Muscle of back (tissue), 11 donors: Measurements from ENCODE around the gene NRF1. TPM values are rescaled to one million over a fixed set of nuclear protein-coding genes. Genes with fewer than 3 reads are reported as not detected.

Experiments used
- DNase-seq, 3 donors: peaks; one replicate each; pipeline versions ENCODE4 v3.0.0 to v3.0.0-alpha.2; 2013
- polyA plus RNA-seq, 10 donors: library from polyadenylated mRNA; unstranded; fragments of 120-200 nt; gene quantifications; one replicate each; pipeline ENCODE4 v1.2.1, GENCODE V29; 2013; ENCODE audit not compliant: insufficient read length in 10 of 10

NRF1 gene
- polyA plus RNA-seq, 10 donors: 11.1 to 17.3 (median 13.4) TPM

DNA sequence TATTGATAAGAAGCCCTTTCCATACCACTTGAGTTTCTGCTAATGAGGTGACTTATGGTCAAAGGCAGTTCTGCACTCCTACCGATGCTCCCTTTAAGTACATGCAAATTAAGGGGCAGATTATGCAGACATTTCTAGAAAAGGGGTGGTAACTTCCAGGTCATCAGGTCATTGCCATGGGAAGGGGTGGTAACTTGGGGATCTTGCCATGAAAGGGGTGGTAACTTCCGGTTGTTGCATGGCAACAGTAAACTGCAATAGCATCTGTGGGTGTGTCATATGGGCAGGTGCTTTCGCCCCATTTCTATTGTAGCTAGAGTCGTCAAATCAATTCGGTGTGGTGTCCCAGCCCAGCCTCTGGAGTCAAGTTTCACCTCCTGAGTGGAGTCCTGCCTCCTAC, 190.4 kb downstream of the NRF1 start:
- no peak for DNase-seq

- no peak for DNase-seq
These were observed 192.1 kb downstream of the NRF1 start for GRCh38 chr7:129803546-129804081.

- DNase-seq: peak in 1 of 3 donors; percentile 58
These were observed 192.8 kb downstream of the NRF1 start for GRCh38 chr7:129804111-129804889.

GRCh38 chr7:129804890-129805719, 193.6 kb downstream of the NRF1 start:
- no peak for DNase-seq

Other genes starting within 250 kb of the NRF1 start
- 1 to 10 TPM; 4.2 to 9.7 (median 6.4) TPM for gene STRIP2, start 177.3 kb upstream of the NRF1 start, polyA plus RNA-seq
- under 1 TPM in 4 of 10 donors, not detected in 6; 0.24 to 0.79 (median 0.53) TPM for gene SMKR1, start 109.2 kb upstream of the NRF1 start, polyA plus RNA-seq